ENCODE measurements around the gene ARHGEF19. TPM values are rescaled to one million over a fixed set of nuclear protein-coding genes. Genes with fewer than 3 reads are reported as not detected.
"Not testable (repeated sequence)": the region's sequence is repeated elsewhere in the genome, so short reads cannot be mapped to it uniquely, and the experiment has no call there.

ARHGEF19 gene
- total RNA-seq, 2 experiments from 2014 or later: 5.3 to 6.0 TPM

DNA sequence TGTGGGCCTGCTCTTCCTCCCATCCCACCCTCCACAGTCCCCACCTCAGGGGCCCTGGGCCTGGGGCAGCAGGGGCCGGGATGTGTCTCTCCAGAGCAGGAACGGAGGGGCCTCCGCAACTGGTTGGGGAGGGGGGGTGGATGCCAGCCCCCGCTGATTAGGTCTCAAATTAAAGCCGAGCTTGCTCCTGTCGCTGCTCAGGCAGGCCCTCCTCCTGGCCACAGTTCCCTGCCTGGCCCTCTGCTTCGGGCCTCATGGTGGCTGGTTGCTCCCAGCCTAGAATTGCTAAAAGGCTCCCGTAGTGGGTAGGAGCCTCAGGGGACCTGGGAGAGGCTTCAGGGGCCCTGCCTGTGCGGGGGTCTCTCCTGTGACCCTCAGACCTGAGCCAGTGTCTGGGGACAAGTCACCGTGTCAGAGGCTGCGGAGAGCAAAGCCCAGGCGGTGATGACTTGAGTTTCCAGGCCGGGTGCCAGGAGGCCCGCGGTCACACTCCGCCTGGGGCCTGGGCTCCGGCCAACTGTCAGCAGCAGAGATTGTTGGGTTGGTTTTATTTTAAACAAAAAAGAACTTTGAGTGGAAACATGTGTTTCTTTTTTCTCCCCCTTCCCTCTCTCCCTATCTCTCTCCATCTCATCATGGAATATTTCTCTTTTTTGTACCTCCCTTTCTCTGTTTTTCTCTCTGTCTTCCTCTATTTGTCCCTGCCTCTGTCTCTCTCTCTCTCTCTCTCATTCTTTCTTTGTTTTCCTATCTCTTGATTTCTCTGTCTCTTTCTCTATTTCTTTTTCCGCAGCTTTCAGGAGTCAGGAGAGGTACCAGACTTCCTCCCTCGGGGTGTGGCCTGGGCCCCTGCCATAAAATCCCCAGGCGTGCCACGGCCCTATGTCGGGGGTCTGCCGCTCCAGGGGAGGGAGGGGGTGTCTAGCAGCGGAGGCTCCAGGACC, 36.6 kb downstream of the ARHGEF19 start:
- no peak overlapping the region for H3K4me3 Mint-ChIP-seq
- H3K27me3 Mint-ChIP-seq: no peaks in the 10 kb centered on the region
- no peak overlapping the region for H3K27ac Mint-ChIP-seq
- H3K9me3 Mint-ChIP-seq (ENCODE audit: low read depth): no peaks in the 10 kb centered on the region
- DNase-seq: no peak
- H3K4me1 Mint-ChIP-seq: no peaks in the 10 kb centered on the region
- CTCF ChIA-PET: interaction anchor here (0.8 to 1.6 kb wide), 2 partner anchors 12 to 97 kb away, joined by 3 to 4 read pairs; no protein-coding TSS in a partner anchor
- H3K36me3 Mint-ChIP-seq: no peaks in the 10 kb centered on the region
- ATAC-seq: no peak

DNA sequence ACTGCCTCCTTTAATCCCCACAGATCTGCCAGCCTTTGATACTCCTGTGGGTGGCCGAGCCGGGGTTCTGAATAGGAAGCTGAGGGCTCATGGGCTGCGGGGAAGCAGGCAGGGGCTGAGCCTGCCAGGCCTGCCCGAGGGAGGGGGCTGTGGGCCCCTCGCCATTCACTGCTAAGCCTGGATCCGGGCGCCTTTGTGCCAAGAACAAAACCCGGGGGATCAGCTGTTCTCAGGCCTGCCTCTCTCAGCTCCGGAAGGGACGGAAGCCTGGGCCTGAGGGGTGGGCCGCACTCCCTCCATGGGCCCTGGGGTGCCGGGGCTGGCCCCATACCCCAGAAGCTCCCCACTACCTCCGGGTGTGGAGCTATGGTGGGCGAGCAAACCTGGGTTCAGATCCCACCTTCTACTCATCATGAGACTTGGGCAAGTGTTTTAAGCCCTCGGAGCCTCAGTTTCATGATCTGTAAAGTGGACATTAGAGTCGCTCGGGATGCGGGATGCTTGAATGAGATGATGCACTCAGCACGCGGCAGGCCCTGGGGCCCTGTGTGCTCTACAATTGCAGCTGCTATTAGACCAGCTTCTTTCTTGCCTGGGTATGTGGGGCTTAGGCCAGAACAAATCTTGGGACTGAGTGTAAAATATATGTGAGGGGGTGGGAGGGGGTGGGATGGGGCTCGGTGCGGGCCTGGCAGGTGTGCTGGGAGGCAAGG, 37.4 kb downstream of the ARHGEF19 start:
- Mint-ChIP-seq H3K9me3 (ENCODE audit: low read depth) (no peaks in the 10 kb centered on the region), H3K27me3 (peaks cover 4% of the 10 kb centered on the region), H3K4me1 (no peaks in the 10 kb centered on the region), H3K36me3 (no peaks in the 10 kb centered on the region), H3K27ac (no peak overlapping the region), H3K4me3 (no peak overlapping the region)
- no peak for ATAC-seq
- no peak for DNase-seq
- CTCF ChIA-PET: interaction anchor here (0.8 to 1.6 kb wide), 2 partner anchors 11 to 96 kb away, joined by 3 to 4 read pairs; no protein-coding TSS in a partner anchor

DNA sequence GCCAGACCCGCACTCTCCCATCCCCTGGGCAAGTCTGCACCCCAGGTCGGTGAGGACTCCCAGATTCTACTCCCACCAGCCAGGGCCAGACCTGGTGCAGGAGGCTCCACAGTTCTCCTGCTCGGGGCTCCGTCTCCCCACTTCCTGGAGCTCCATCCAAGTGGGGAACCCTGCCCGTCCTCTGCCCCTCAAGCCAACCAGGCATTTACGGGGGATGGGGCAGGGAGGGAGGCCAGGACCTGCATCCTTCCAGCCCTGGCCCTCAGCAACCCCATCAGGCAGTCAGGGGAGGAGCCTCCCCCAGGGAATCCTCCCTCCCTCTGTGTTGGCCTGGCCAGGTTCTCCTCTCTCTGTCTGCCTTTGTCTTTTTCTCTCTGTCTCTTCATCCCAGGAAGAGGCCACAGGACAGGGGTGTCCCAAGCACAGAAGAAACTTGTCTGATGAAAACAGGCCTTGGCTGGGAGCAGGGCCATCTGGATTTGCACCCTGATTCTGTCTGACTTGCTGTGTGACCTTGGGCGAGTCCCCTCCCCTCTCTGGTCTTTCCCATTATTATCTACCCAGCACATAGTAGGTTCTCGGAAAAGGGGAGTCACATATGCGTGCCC, 38.1 kb downstream of the ARHGEF19 start:
- Mint-ChIP-seq H3K4me1 (no peaks in the 10 kb centered on the region), H3K9me3 (ENCODE audit: low read depth) (no peaks in the 10 kb centered on the region), H3K27me3 (peaks cover 9% of the 10 kb centered on the region), H3K4me3 (no peak overlapping the region), H3K36me3 (no peaks in the 10 kb centered on the region), H3K27ac (no peak overlapping the region)
- CTCF ChIA-PET: no interaction called here
- ATAC-seq (no peak), DNase-seq (no peak)

DNA sequence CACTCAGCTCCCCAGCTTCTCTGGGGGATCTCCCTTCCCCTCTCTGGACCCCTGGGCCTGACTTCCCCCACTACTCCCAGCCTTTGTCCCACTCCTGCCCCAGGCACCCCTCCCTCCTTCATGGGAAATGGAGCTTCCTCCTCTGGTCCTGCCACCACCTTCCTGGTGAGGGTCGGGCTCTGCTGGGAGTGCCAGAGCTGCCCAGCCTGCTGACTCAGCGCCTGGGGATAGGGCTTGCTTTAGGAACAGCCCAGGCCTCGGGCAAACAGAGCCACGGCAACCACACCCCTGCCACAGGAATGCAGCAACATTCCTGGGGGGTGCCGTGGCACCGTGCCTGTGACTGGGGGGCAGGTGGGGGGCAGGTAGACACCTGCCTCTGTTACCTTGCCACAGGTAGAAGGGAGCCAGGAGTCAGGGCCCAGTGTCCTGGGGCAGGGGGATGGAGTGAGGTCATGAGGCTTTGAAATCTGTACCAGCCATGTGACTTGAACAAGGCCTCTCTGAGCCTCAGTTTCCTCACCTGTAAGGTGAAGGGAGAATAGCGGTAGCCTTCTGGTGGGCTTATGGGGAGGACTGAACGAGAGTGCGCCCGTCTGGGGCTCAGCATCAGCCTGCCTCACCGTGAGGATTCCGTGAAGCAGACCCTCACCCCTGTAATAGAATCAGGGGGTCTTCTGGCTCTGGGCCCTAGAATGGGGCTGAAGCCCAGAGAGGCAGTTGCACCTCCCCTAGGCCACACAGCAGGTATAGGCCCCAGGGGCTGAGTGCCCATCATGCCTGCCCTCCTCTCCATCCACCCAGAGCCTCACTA, 38.8 kb downstream of the ARHGEF19 start:
- no peak overlapping the region for H3K4me3 Mint-ChIP-seq
- peaks cover 15% of the 10 kb centered on the region for H3K27me3 Mint-ChIP-seq
- H3K27ac Mint-ChIP-seq: no peak overlapping the region
- H3K4me1 Mint-ChIP-seq: peaks cover 3% of the 10 kb centered on the region
- H3K36me3 Mint-ChIP-seq: no peaks in the 10 kb centered on the region
- H3K9me3 Mint-ChIP-seq (ENCODE audit: low read depth): no peaks in the 10 kb centered on the region
- no peak for DNase-seq
- CTCF ChIA-PET: interaction anchor here (0.7 kb wide), 1 partner anchor 95 kb away, joined by 3 read pairs; no protein-coding TSS in a partner anchor
- ATAC-seq: no peak

DNA sequence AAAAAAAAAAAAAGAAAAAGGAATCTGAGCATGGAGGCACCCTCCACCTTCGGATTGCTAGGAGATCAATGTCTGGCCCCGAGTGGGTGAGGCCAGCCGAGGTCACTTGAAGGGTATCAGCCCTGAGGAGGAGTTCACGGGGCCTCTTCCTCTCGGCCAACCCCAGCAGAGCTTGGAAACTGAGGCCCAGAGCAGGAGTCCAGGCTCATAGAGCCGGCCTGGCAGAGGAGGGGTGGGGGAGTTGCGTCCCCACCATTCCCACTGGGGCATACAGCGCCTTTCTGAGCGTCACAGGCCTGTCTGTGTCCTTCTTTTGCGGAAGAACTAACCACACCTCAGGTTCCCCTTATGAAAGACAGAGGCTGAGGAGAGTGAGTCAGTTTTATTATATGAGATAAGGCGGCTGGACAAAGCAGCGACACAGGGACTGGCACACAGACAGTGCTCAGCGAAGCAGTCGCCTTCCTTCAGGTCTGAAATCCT, 39.4 kb downstream of the ARHGEF19 start:
- no peaks in the 10 kb centered on the region for H3K36me3 Mint-ChIP-seq
- H3K27me3 Mint-ChIP-seq: peaks cover 21% of the 10 kb centered on the region
- no peak overlapping the region for H3K4me3 Mint-ChIP-seq
- ATAC-seq (no peak), DNase-seq (no peak)
- H3K27ac Mint-ChIP-seq: no peak overlapping the region
- peaks cover 7% of the 10 kb centered on the region for H3K4me1 Mint-ChIP-seq
- H3K9me3 Mint-ChIP-seq (ENCODE audit: low read depth): no peaks in the 10 kb centered on the region
- CTCF ChIA-PET: interaction anchor here (0.7 kb wide), 1 partner anchor 94 kb away, joined by 3 read pairs; no protein-coding TSS in a partner anchor

DNA sequence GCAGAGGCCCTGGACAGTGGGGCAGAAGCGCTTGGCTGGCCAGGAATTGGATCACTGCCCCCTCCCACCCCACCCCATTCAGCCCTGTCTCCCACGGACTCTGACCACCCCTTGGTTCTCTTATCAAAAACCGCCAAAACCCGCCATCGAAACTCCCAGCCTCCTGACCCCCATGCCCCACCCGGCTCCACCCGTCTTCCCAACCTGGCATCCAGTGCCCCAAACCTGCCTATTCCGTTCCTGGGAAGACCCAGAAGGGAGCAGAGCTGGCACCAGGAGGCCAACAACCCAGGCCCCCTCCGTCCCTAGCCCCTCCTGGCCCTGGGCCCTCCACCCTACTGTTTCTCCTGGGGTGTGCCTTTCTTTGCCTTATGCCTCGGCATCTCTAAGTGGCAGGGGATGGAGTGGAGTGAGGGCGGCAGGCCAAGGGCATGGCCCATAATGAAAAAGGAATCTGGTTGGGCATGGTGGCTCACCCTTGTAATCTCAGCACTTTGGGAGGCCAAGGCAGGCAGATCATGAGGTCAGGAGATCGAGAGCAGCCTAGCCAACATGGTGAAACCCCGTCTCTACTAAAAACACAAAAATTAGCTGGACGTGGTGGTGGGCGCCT, 40.1 kb downstream of the ARHGEF19 start:
- Mint-ChIP-seq H3K4me1 (peaks cover 7% of the 10 kb centered on the region), H3K27ac (peak overlapping the region; percentile 40), H3K27me3 (peaks cover 21% of the 10 kb centered on the region), H3K4me3 (no peak overlapping the region), H3K36me3 (no peaks in the 10 kb centered on the region), H3K9me3 (ENCODE audit: low read depth) (no peaks in the 10 kb centered on the region)
- CTCF ChIA-PET: interaction anchor here (1.0 kb wide), 1 partner anchor 10 kb away, joined by 3 read pairs; no protein-coding TSS in a partner anchor
- DNase-seq (no peak), ATAC-seq (no peak)

DNA sequence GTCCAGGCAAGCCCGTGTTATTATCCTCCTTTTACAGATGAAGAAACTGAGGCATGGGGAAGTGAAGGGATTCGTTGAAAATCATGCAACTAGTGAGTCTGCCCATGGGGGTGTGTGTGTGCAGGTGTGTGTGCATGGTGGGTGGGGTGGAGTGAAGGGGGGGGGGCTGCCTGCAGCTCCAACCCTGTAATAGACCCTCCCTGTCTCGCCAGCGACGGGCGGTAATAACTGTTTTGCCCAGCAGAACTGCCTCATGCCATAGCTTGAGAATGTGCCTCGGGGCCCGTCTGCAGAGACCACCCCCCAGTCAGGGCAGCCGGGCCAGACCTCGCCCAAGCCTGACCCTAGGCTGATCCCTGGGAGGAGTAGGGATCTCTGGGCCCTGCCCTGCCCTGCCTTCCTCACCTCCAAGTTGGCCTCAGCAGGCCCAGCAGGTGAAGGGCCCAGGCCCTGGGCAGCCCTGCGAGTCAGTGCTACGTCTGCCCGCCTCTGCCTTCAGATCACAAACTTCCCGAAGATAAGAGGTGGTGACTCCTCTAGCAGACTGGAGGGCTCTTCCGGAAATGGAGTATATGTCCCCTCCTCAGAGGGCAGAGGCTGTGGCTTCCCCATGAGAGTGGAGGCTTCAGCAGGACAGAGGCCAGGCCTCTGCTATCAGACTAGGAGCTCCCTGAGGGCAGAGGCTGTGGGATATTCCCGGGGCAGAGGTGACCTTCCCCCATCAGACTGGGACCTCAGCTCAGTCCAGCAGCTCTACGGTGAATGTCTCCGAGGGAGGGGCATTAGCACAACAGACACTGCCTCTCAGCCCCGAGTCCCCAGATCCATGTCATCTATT, 40.9 kb downstream of the ARHGEF19 start:
- Mint-ChIP-seq H3K4me3 (no peak overlapping the region), H3K4me1 (peaks cover 7% of the 10 kb centered on the region), H3K36me3 (no peaks in the 10 kb centered on the region), H3K27me3 (peaks cover 21% of the 10 kb centered on the region), H3K9me3 (ENCODE audit: low read depth) (no peaks in the 10 kb centered on the region), H3K27ac (no peak overlapping the region)
- ATAC-seq (no peak), DNase-seq (no peak)
- CTCF ChIA-PET: interaction anchor here (0.6 to 1.3 kb wide), 3 partner anchors 11 to 545 kb away, joined by 3 to 4 read pairs (median 3); no protein-coding TSS in a partner anchor

DNA sequence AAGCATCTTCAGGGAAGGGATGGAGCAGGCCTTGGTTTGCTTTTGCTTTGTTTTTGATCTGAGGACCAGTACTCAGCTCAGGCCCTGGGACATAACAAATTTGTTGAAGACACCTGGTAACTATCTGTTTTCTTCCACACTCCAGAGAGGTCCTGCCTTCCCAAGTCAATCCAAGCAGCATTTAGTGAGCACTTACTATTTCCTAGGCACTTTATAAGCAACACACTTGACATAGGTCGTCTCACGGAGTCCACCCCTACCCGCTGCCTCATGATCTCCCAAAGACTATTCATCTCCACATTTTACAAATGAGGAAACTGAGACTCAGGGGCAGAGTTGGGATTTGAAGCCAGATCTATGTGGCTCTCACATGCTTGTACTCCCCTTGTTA, 42.2 kb downstream of the ARHGEF19 start:
- ATAC-seq: no peak
- CTCF ChIA-PET: no interaction called here
- H3K36me3 Mint-ChIP-seq: no peaks in the 10 kb centered on the region
- H3K27me3 Mint-ChIP-seq: peaks cover 21% of the 10 kb centered on the region
- no peaks in the 10 kb centered on the region for H3K9me3 Mint-ChIP-seq (ENCODE audit: low read depth)
- no peak overlapping the region for H3K27ac Mint-ChIP-seq
- DNase-seq: no peak
- peaks cover 7% of the 10 kb centered on the region for H3K4me1 Mint-ChIP-seq
- no peak overlapping the region for H3K4me3 Mint-ChIP-seq

DNA sequence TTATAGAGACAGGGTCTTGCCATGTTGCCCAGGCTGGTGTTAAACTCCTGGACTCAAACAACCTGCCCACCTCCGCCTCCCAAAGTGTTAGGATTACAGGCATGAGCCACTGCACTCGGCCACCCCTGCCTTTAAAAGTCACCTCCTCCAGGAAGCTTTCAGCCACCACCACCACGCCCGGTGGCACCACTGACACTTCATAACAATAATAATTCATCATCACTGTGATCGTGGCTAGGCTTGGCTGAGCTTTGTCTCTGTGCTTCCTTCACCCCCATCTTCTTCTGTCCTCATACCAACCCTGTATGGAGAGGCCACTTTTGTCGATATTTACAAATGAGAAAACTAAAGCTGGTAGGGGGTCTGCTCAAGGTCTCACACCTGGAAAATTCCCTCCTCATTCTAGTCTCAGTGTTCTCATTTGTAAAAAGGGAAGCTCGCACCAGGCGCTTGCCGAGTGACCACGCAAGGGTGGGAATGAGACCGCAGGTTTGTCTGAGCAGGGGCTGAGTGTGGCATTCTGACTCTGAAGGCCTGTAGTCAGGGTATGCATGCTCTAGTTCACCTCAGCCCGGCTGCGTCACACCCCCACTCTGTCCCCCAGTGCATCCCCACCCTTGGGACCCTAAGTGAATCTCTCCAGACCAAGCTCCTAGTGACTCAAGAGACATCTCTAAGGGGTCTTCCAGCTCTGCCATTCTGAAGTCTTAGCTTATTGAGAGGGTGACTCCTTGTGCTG, 43.7 kb downstream of the ARHGEF19 start:
- H3K4me1 Mint-ChIP-seq: peaks cover 8% of the 10 kb centered on the region
- no peaks in the 10 kb centered on the region for H3K9me3 Mint-ChIP-seq (ENCODE audit: low read depth)
- H3K27ac Mint-ChIP-seq: no peak overlapping the region
- ATAC-seq (peak; percentile 47), DNase-seq (peak; percentile 60)
- H3K27me3 Mint-ChIP-seq: peaks cover 26% of the 10 kb centered on the region
- H3K4me3 Mint-ChIP-seq: peak overlapping the region; percentile 6
- no peaks in the 10 kb centered on the region for H3K36me3 Mint-ChIP-seq
- CTCF ChIA-PET: interaction anchor here (1.0 to 2.4 kb wide), 4 partner anchors 18 to 90 kb away, joined by 3 to 6 read pairs (median 6); no protein-coding TSS in a partner anchor

DNA sequence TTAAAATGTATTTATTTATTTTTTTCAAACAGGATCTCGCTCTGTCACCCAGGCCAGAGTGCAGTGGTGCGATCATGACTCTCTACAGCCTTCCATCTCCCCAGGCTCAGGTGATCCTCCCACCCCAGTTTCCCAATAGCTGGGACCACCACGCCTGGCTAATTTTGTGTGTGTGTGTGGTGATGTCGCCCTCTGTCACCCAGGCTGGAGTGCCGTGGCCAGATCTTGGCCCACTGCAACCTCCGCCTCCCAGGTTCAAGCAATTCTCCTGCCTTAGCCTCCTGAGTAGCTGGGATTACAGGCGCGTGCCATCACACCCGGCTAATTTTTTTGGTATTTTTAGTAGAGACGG, 44.3 kb downstream of the ARHGEF19 start:
- peaks cover 11% of the 10 kb centered on the region for H3K4me1 Mint-ChIP-seq
- not testable (repeated sequence) for H3K27ac Mint-ChIP-seq; H3K9me3 Mint-ChIP-seq (ENCODE audit: low read depth); H3K36me3 Mint-ChIP-seq; ATAC-seq; DNase-seq
- H3K4me3 Mint-ChIP-seq: peak overlapping the region; percentile 14
- peaks cover 26% of the 10 kb centered on the region for H3K27me3 Mint-ChIP-seq
- CTCF ChIA-PET: interaction anchor here (1.2 to 2.4 kb wide), 2 partner anchors 20 to 89 kb away, joined by 5 to 6 read pairs; no protein-coding TSS in a partner anchor

All from activated CD8-positive, alpha-beta memory T cell treated with anti-CD3 and anti-CD28 coated beads, Interleukin-2, amount 10 ng/mL, durations not matched to agents 7 days and 5 days (primary cell).